ENCODE data around the gene IL1RAPL1. TPM values are rescaled to one million over a fixed set of nuclear protein-coding genes. Genes with fewer than 3 reads are reported as not detected.

Gene IL1RAPL1
- total RNA-seq, 3 donors from 2014 or later = 0.16 to 0.44 TPM; not detected in 1

DNA sequence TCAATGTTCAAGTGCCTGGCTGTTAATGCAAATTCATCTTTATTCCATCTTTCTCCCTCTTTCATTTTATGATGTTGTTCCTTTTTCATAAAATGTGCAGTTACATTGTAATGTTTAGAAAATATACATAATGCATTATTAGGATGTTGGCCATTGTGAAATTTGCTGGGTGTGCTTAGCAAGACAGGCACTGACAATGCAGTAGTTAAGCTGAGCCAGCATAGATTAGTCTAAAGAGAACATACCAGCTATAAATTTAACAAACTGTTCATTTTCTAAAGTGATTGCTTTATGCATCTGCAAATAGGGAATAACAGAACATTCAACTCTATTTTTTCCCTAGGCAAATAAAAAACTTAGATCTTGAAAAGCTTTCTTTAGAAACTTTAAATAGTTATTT is 436.0 kb downstream of the IL1RAPL1 start:
- Histone ChIP-seq H3K27me3 (no peaks in the 10 kb centered on the region), H3K27ac (no peak overlapping the region), H3K36me3 (no peaks in the 10 kb centered on the region), H3K4me1 (no peaks in the 10 kb centered on the region), H3K4me3 (no peak overlapping the region), H3K9me3 (no peaks in the 10 kb centered on the region)
- TF ChIP-seq CTCF (IDR thresholded peaks at IDR 0.05) (no peak), POLR2AphosphoS5 (IDR thresholded peaks at IDR 0.05) (no peak), POLR2A (IDR thresholded peaks at IDR 0.05) (no peak)
- intact Hi-C loops (cut with DNase I; ENCODE audit: low total_unique reads) = no loop called here
- DNase-seq (ENCODE audit: low spot score in 2 of 2) = no peak

DNA sequence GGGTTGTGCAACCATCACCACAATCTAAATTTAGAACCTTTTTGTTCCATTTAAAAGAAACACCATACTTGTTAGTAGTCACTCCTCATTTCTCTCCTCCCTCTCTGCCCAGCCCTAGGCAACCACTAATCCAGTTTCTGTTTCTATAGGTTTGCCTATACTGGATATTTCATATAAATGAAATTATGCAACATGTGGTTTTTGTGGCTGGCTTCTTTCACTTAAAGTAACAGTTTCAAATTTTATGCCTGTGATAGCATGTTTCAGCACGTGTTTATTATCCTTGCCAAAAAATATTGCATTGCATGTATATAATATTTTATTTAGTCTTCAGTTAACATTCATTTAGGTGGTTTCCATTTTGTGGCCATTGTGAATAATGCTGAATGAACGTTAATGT is 437.6 kb downstream of the IL1RAPL1 start:
- H3K36me3 ChIP-seq = no peaks in the 10 kb centered on the region
- H3K4me1 ChIP-seq = no peaks in the 10 kb centered on the region
- intact Hi-C loops (cut with DNase I; ENCODE audit: low total_unique reads) = no loop called here
- DNase-seq (ENCODE audit: low spot score in 2 of 2) = no peak
- H3K4me3 ChIP-seq = no peak overlapping the region
- no peaks in the 10 kb centered on the region for H3K27me3 ChIP-seq
- H3K9me3 ChIP-seq = no peaks in the 10 kb centered on the region
- TF ChIP-seq POLR2A (IDR thresholded peaks at IDR 0.05) (no peak), POLR2AphosphoS5 (IDR thresholded peaks at IDR 0.05) (no peak), CTCF (IDR thresholded peaks at IDR 0.05) (no peak)
- no peak overlapping the region for H3K27ac ChIP-seq

GRCh38 chrX:29039501-29039900 is 452.3 kb downstream of the IL1RAPL1 start:
- TF ChIP-seq POLR2AphosphoS5 (IDR thresholded peaks at IDR 0.05) = no peak
- TF ChIP-seq CTCF (IDR thresholded peaks at IDR 0.05) = no peak
- TF ChIP-seq POLR2A (IDR thresholded peaks at IDR 0.05) = no peak
- H3K27ac ChIP-seq = no peak overlapping the region

GRCh38 chrX:29040160-29040559 is 452.9 kb downstream of the IL1RAPL1 start:
- TF ChIP-seq POLR2A (IDR thresholded peaks at IDR 0.05) = no peak
- TF ChIP-seq CTCF (IDR thresholded peaks at IDR 0.05) = no peak
- no peak for TF ChIP-seq POLR2AphosphoS5 (IDR thresholded peaks at IDR 0.05)
- H3K9me3 ChIP-seq = no peaks in the 10 kb centered on the region
- DNase-seq (ENCODE audit: low spot score in 2 of 2) = no peak
- intact Hi-C loops (cut with DNase I; ENCODE audit: low total_unique reads) = no loop called here
- H3K27ac ChIP-seq = no peak overlapping the region
- no peaks in the 10 kb centered on the region for H3K27me3 ChIP-seq
- H3K36me3 ChIP-seq = no peaks in the 10 kb centered on the region
- H3K4me3 ChIP-seq = no peak overlapping the region
- H3K4me1 ChIP-seq = no peaks in the 10 kb centered on the region

More at GRCh38 chrX:29039501-29039900, 452.3 kb downstream of the IL1RAPL1 start:
- H3K36me3 ChIP-seq = no peaks in the 10 kb centered on the region
- H3K27me3 ChIP-seq = no peaks in the 10 kb centered on the region
- no peak overlapping the region for H3K4me3 ChIP-seq
- H3K9me3 ChIP-seq = no peaks in the 10 kb centered on the region
- no peaks in the 10 kb centered on the region for H3K4me1 ChIP-seq
- intact Hi-C loops (cut with DNase I; ENCODE audit: low total_unique reads) = no loop called here
- DNase-seq (ENCODE audit: low spot score in 2 of 2) = no peak

GRCh38 chrX:29042341-29042740 is 455.1 kb downstream of the IL1RAPL1 start:
- H3K27me3 ChIP-seq = no peaks in the 10 kb centered on the region
- intact Hi-C loops (cut with DNase I; ENCODE audit: low total_unique reads) = no loop called here

More at GRCh38 chrX:29042341-29042740, 455.1 kb downstream of the IL1RAPL1 start:
- Histone ChIP-seq H3K9me3 (no peaks in the 10 kb centered on the region), H3K36me3 (no peaks in the 10 kb centered on the region), H3K4me1 (no peaks in the 10 kb centered on the region), H3K4me3 (no peak overlapping the region), H3K27ac (no peak overlapping the region)
- no peak for TF ChIP-seq POLR2A (IDR thresholded peaks at IDR 0.05)
- no peak for TF ChIP-seq POLR2AphosphoS5 (IDR thresholded peaks at IDR 0.05)
- no peak for TF ChIP-seq CTCF (IDR thresholded peaks at IDR 0.05)
- DNase-seq (ENCODE audit: low spot score in 2 of 2) = no peak

Measured in breast epithelium (tissue), 4 donors.